Karpas-422 (cell line): ENCODE measurements around the gene MLLT1. TPM values are rescaled to one million over a fixed set of nuclear protein-coding genes. Genes with fewer than 3 reads are reported as not detected.
A peak's percentile ranks its signal among the peaks of the same experiment; 100 is the strongest.

Experiments used
- DNase-seq: peaks from one replicate; pipeline ENCODE4 v3.0.0-alpha.2; 2015
- H2AFZ ChIP-seq: fragments of 200-600 bp; sonication (generic); 2 replicates; pipeline ENCODE4 v1.6.1; 2014; ENCODE audit warnings: antibody characterized with exemption, low read length, mixed read lengths
- H3K27ac ChIP-seq: fragments of 200-600 bp; sonication (generic); 2 replicates; pipeline ENCODE4 v1.5.1; 2014; ENCODE audit warnings: mild to moderate bottlenecking, low read length, moderate library complexity
- H3K27me3 ChIP-seq: fragments of 200-600 bp; sonication (generic); 2 replicates; pipeline ENCODE4 v1.6.1; 2014; ENCODE audit warnings: low read length, mixed read lengths
- H3K36me3 ChIP-seq: fragments of 200-600 bp; sonication (generic); 2 replicates; pipeline ENCODE4 v1.6.1; 2014; ENCODE audit warnings: low read length, mixed read lengths; ENCODE audit not compliant: insufficient read depth
- H3K4me1 ChIP-seq: fragments of 200-600 bp; sonication (generic); 2 replicates; pipeline ENCODE4 v1.6.1; 2014; ENCODE audit warnings: mild to moderate bottlenecking, low read length, mixed read lengths
- H3K4me2 ChIP-seq: fragments of 200-600 bp; sonication (generic); 2 replicates; pipeline ENCODE4 v1.6.1; 2014; ENCODE audit warnings: low read length, low read depth, mild to moderate bottlenecking; ENCODE audit not compliant: poor library complexity, severe bottlenecking
- H3K4me3 ChIP-seq: fragments of 200-600 bp; sonication (generic); 2 replicates; pipeline ENCODE4 v1.5.1; 2014; ENCODE audit warnings: mild to moderate bottlenecking, antibody characterized with exemption, low read length, mixed read lengths
- H3K79me2 ChIP-seq: fragments of 200-600 bp; sonication (generic); 2 replicates; pipeline ENCODE4 v1.6.1; 2014; ENCODE audit warnings: mild to moderate bottlenecking, low read length, mixed read lengths
- H3K9ac ChIP-seq: fragments of 200-600 bp; sonication (generic); 2 replicates; pipeline ENCODE4 v1.6.0; 2014; ENCODE audit warnings: low read length
- H3K9me2 ChIP-seq: fragments of 200-600 bp; sonication (generic), shearing (Covaris generic); replicated peaks from 2 replicates; pipeline ENCODE4 v1.6.0; 2014; ENCODE audit warnings: mild to moderate bottlenecking, low read length, moderate library complexity; ENCODE audit not compliant: insufficient read depth
- H3K9me3 ChIP-seq: fragments of 300-700, 200-600 bp; sonication (generic); 2 replicates; pipeline ENCODE4 v1.6.1; 2014; ENCODE audit warnings: low read length, mixed read lengths
- H4K20me1 ChIP-seq: fragments of 200-600 bp; sonication (generic); 2 replicates; pipeline ENCODE4 v1.6.1; 2014; ENCODE audit warnings: mild to moderate bottlenecking, antibody characterized with exemption, low read length, low read depth; ENCODE audit not compliant: insufficient read depth
- total RNA-seq: library from RNA; depleted of rRNA; stranded (reverse); fragments of >200 nt; shearing (Covaris generic); gene quantifications from 2 replicates; pipeline ENCODE4 v1.2.3, GENCODE V29; 2014; ENCODE audit warnings: low replicate concordance

Gene MLLT1
- total RNA-seq, 1 experiment from 2014 or later = 19.5 TPM

DNA sequence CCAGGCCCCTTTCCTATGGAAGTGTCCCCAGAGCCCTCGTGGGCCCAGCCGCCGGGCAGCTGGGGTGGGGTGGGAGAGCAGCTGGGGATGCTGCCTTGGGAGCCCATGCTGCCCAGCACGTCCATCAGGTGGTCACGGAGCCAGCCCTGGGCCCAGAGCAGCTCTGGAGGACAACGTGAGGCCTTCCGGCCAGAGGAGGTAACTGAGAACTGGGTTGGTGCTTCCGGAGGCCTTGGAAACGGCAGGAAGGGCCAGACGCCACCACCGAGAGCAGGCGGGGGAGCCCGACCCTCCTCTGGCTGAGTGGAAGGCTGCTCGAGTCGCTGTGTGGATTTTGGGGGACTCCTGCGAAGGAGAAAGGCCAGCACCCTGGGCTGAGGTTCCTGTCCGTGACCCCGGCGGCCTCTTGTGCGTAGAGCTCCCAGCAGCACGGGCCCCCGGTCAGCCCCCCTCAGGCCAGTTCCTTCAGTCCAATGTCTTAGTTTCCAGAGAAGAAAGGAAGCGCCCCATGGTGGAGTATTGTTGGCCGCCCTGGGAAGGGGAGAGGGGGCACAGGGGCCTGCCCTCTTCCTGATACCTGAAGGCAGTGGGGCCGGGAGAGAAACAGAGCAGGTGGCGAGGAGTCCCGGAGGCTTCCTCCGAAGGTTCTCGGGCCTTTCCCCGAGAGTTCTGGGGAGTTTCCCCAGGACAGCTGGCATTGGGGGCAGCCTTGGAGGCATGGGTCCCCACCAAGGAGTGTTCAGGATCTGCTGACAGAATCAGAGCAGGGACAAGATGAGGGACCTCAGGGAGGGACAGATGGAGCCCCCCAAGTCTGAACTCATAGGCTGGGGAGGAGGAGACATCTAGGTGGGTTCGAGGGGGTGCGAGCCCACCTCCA, 68.8 kb downstream of the MLLT1 start:
- Histone ChIP-seq H3K9me2 (no peaks in the 10 kb centered on the region), H3K4me1 (no peaks in the 10 kb centered on the region), H3K27me3 (no peaks in the 10 kb centered on the region), H2AFZ (no peak overlapping the region), H3K9me3 (no peaks in the 10 kb centered on the region), H3K27ac (no peak overlapping the region), H3K4me2 (no peak overlapping the region), H4K20me1 (no peaks in the 10 kb centered on the region), H3K4me3 (no peak overlapping the region), H3K9ac (no peak overlapping the region), H3K36me3 (no peaks in the 10 kb centered on the region), H3K79me2 (no peaks in the 10 kb centered on the region)
- DNase-seq = no peak

- H3K4me2 ChIP-seq = no peak overlapping the region
- no peak overlapping the region for H3K4me3 ChIP-seq
- no peaks in the 10 kb centered on the region for H3K36me3 ChIP-seq
- no peaks in the 10 kb centered on the region for H3K79me2 ChIP-seq
- H3K9ac ChIP-seq = no peak overlapping the region
- no peaks in the 10 kb centered on the region for H4K20me1 ChIP-seq
- no peak overlapping the region for H3K27ac ChIP-seq
- H3K27me3 ChIP-seq = no peaks in the 10 kb centered on the region
- H2AFZ ChIP-seq = no peak overlapping the region
- H3K9me2 ChIP-seq = no peaks in the 10 kb centered on the region
- DNase-seq = no peak
- no peaks in the 10 kb centered on the region for H3K9me3 ChIP-seq
- H3K4me1 ChIP-seq = no peaks in the 10 kb centered on the region
These were observed 69.7 kb downstream of the MLLT1 start for GRCh38 chr19:6210091-6210490.

GRCh38 chr19:6209680-6210079, 70.1 kb downstream of the MLLT1 start:
- Histone ChIP-seq H3K36me3 (no peaks in the 10 kb centered on the region), H3K27me3 (no peaks in the 10 kb centered on the region), H4K20me1 (no peaks in the 10 kb centered on the region), H3K4me1 (no peaks in the 10 kb centered on the region), H3K4me2 (no peak overlapping the region), H3K4me3 (no peak overlapping the region), H3K9ac (no peak overlapping the region), H3K9me2 (no peaks in the 10 kb centered on the region), H2AFZ (no peak overlapping the region), H3K9me3 (no peaks in the 10 kb centered on the region), H3K79me2 (no peaks in the 10 kb centered on the region), H3K27ac (no peak overlapping the region)
- DNase-seq = no peak

- Histone ChIP-seq H3K27ac (no peak overlapping the region), H2AFZ (no peak overlapping the region)
These were observed 70.5 kb downstream of the MLLT1 start for GRCh38 chr19:6209233-6209632.

DNA sequence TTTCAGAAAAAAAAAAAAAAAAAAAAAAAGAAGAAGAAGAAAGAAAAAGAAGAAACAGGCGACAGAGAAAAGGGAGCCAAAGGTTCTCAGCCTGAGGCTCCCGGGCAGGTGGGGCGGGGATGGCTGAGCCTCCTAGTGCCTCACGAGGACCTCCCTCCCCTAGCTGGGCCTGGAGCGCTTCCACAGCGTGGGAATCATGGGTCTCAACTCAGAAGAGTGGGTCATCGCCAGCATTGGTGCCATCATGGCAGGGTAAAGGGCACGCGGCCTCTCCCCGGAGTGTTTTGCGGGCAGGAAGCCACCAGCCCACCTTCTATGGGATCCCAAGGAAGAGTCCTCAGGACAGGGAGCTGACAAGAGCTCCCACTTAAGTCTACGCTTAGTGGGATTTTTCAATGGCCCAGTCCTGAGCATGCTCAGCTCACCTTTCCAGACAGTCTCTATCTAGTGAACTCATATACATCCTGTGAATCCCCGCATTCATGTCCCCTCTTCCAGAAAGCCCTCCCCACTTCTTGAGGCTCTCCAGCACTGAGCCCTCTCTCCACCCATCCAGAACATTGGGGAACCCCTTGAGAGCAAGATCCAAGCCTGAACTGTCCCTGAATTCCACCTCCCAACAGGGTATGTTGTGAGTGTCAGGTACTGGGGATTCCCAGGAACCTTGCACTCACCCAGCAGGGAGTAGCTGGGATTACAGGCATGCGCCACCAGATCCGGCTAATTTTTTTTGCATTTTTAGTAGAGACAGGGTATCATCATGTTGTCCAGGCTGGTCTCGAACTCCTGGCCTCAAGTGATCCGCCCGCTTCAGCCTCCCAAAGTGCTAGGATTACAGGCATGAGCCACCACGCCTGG, 74.7 kb downstream of the MLLT1 start:
- Histone ChIP-seq H3K4me3 (no peak overlapping the region), H3K4me2 (no peak overlapping the region), H3K4me1 (peaks cover 18% of the 10 kb centered on the region), H4K20me1 (no peaks in the 10 kb centered on the region), H3K79me2 (no peaks in the 10 kb centered on the region), H2AFZ (no peak overlapping the region), H3K9ac (no peak overlapping the region), H3K36me3 (no peaks in the 10 kb centered on the region), H3K27me3 (no peaks in the 10 kb centered on the region), H3K9me3 (no peaks in the 10 kb centered on the region), H3K27ac (no peak overlapping the region), H3K9me2 (no peaks in the 10 kb centered on the region)
- no peak for DNase-seq

More at GRCh38 chr19:6209233-6209632, 70.5 kb downstream of the MLLT1 start:
- no peaks in the 10 kb centered on the region for H3K79me2 ChIP-seq
- no peaks in the 10 kb centered on the region for H3K27me3 ChIP-seq
- no peak overlapping the region for H3K4me3 ChIP-seq
- H3K9ac ChIP-seq = no peak overlapping the region
- no peaks in the 10 kb centered on the region for H4K20me1 ChIP-seq
- peaks cover 2% of the 10 kb centered on the region for H3K4me1 ChIP-seq
- no peaks in the 10 kb centered on the region for H3K9me3 ChIP-seq
- H3K36me3 ChIP-seq = no peaks in the 10 kb centered on the region
- no peak overlapping the region for H3K4me2 ChIP-seq
- no peaks in the 10 kb centered on the region for H3K9me2 ChIP-seq
- DNase-seq = no peak

- H3K36me3 ChIP-seq = no peaks in the 10 kb centered on the region
- peaks cover 21% of the 10 kb centered on the region for H3K4me1 ChIP-seq
- no peaks in the 10 kb centered on the region for H3K27me3 ChIP-seq
- H3K27ac ChIP-seq = peak overlapping the region; percentile 45; the same call in 1 of the 2 replicates
- peak overlapping the region; percentile 47 for H3K4me2 ChIP-seq
- H3K4me3 ChIP-seq = no peak overlapping the region
- H2AFZ ChIP-seq = no peak overlapping the region
- no peaks in the 10 kb centered on the region for H3K9me2 ChIP-seq
- H3K79me2 ChIP-seq = no peaks in the 10 kb centered on the region; the same call in 1 of the 2 replicates
- H4K20me1 ChIP-seq = no peaks in the 10 kb centered on the region
- no peak for DNase-seq
- no peaks in the 10 kb centered on the region for H3K9me3 ChIP-seq
- H3K9ac ChIP-seq = peak overlapping the region; percentile 45
These were observed 75.6 kb downstream of the MLLT1 start for GRCh38 chr19:6204212-6204611.

DNA sequence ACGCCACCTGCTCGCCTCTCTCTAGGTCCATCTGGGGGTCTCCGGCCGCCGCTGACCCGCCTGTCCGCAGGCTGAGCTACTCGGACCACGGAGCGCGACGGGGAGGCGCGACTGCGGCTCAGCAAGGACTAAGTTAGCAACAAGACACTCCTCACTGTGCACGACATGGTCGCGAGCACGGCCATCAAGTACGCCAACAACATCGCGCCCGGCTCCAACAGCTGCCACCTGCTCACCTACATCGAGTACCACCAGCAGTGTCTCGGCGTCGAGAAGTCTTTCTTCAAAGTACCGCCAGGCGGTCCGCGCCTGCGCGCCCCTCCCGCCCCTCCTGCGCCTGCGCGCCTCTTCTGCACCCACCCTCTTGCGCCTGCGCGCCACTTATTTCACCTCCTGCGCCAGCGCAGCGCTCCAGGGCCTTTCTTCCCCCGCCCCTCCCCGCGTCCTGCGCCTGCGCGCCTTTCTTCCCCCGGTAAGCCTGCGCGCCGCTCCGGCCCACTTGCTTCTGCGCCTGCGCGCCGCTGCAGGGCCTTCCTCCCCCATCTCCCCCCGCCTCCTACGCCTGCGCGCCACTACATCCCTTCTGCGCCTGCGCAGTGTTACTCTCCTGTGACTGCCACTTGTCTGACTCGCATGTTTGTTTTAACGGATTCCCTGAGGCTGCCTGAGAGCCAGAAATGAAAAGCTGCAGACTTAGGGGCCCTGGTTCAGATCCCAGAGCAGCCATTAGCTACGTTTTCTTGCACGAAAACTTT, 80.4 kb downstream of the MLLT1 start:
- peak overlapping the region; percentile 44; the same call in 1 of the 2 replicates for H3K27ac ChIP-seq
- H3K9me3 ChIP-seq = no peaks in the 10 kb centered on the region
- H3K9ac ChIP-seq = peak overlapping the region; percentile 81
- no peaks in the 10 kb centered on the region for H3K27me3 ChIP-seq
- H2AFZ ChIP-seq = peak overlapping the region; percentile 80; the same call in 1 of the 2 replicates
- H3K4me1 ChIP-seq = peaks cover 32% of the 10 kb centered on the region
- H4K20me1 ChIP-seq = no peaks in the 10 kb centered on the region
- peaks cover 7% of the 10 kb centered on the region for H3K79me2 ChIP-seq
- peak overlapping the region; percentile 80 for H3K4me3 ChIP-seq
- H3K36me3 ChIP-seq = no peaks in the 10 kb centered on the region
- DNase-seq = peak; percentile 99
- peak overlapping the region; percentile 82 for H3K4me2 ChIP-seq
- no peaks in the 10 kb centered on the region for H3K9me2 ChIP-seq
